Measurements from ENCODE around the gene ATP6V1B1.

DNA sequence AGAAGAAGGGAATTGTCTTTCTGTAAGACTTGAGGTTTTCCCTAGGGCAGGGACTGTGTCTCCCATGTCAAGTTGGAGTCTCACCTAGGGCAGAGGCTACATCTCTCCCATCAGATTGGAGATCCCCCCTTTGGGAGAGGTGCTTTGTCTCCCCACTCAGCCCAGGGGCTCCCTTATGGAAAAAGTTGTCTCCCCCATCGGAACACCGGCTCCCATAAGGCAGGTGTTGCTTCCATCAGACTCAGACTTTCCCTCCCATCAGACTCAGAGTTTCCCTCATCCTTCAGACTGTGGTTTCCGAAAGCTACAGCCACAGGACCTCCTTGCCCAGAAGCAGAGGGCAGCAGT lies 48.5 kb downstream of the ATP6V1B1 start:
- no peak for TF ChIP-seq EZH2 (IDR thresholded peaks at IDR 0.05; ENCODE audit: borderline replicate concordance, low read length)
- TF ChIP-seq, protein P1, sequence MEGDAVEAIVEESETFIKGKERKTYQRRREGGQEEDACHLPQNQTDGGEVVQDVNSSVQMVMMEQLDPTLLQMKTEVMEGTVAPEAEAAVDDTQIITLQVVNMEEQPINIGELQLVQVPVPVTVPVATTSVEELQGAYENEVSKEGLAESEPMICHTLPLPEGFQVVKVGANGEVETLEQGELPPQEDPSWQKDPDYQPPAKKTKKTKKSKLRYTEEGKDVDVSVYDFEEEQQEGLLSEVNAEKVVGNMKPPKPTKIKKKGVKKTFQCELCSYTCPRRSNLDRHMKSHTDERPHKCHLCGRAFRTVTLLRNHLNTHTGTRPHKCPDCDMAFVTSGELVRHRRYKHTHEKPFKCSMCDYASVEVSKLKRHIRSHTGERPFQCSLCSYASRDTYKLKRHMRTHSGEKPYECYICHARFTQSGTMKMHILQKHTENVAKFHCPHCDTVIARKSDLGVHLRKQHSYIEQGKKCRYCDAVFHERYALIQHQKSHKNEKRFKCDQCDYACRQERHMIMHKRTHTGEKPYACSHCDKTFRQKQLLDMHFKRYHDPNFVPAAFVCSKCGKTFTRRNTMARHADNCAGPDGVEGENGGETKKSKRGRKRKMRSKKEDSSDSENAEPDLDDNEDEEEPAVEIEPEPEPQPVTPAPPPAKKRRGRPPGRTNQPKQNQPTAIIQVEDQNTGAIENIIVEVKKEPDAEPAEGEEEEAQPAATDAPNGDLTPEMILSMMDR (conservative IDR thresholded peaks at IDR 0.05 in 1 of 2, IDR thresholded peaks at IDR 0.05 in 1 of 2; ENCODE audit: extremely low read depth in 1 of 2, insufficient read depth in 1 of 2, low read depth in 1 of 2, low read length in 2 of 2): no peak
